Neural crest cell (in vitro differentiated cells): ENCODE results near the gene ASB18. TPM values are rescaled to one million over a fixed set of nuclear protein-coding genes. Genes with fewer than 3 reads are reported as not detected.

ENCODE experiments used
- DNase-seq: peaks from one replicate; pipeline ENCODE4 v3.0.0; 2021; ENCODE audit warnings: low read depth, mixed read lengths, low spot score
- H3K27ac Mint-ChIP-seq: one replicate; pipeline ENCODE4 v1.8.0; 2021; ENCODE audit warnings: mild to moderate bottlenecking, mixed read lengths; ENCODE audit not compliant: unreplicated experiment
- H3K27me3 Mint-ChIP-seq: 2 replicates; pipeline ENCODE4 v1.8.0; 2021; ENCODE audit warnings: low read depth, mild to moderate bottlenecking, mixed read lengths
- H3K36me3 Mint-ChIP-seq: 2 replicates; pipeline ENCODE4 v1.8.0; 2021; ENCODE audit warnings: low read depth, mild to moderate bottlenecking, mixed read lengths
- H3K4me1 Mint-ChIP-seq: 2 replicates; pipeline ENCODE4 v1.8.0; 2021; ENCODE audit warnings: mixed read lengths
- H3K4me3 Mint-ChIP-seq: one replicate; pipeline ENCODE4 v1.8.0; 2021; ENCODE audit warnings: mild to moderate bottlenecking, mixed read lengths
- H3K9me3 Mint-ChIP-seq: 2 replicates; pipeline ENCODE4 v1.8.0; 2021; ENCODE audit warnings: mixed read lengths
- long read RNA-seq: library from polyadenylated mRNA; unstranded; transcript quantifications from one replicate; pipeline ENCODE4 v2.0.0, GENCODE V29; 2020
- total RNA-seq: library from RNA; stranded (reverse); gene quantifications from 2 replicates; pipeline ENCODE4 v1.2.1, GENCODE V29; 2021
- TF ChIP-seq, protein P1 (sequence below): fragments of 200-600 bp; sonication (generic); conservative IDR thresholded peaks from 2 replicates; pipeline ENCODE4 v1.5.0; 2021; ENCODE audit warnings: antibody characterized with exemption, mild to moderate bottlenecking

ASB18 gene, protein sequence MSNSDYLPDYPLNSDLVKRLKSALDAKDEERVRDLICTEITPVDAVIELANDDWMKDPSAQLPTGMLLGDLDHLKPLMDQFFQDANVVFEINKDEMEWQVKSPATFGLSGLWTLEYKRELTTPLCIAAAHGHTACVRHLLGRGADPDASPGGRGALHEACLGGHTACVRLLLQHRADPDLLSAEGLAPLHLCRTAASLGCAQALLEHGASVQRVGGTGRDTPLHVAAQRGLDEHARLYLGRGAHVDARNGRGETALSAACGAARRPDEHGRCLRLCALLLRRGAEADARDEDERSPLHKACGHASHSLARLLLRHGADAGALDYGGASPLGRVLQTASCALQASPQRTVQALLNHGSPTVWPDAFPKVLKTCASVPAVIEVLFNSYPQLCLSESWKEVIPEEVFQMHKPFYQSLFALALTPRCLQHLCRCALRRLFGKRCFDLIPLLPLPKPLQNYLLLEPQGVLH
- total RNA-seq, result not detected in 2 replicates
- long read RNA-seq, result 0 reads

GRCh38 chr2:236264256-236264655 is at the start of gene ASB18:
Gene ASB18, minus strand, starts transcription at chr2:236264406. Its CDS starts 61 bp downstream, at chr2:236264345.
- DNase-seq, result no peak
- Mint-ChIP-seq H3K4me1 (peaks cover 8% of the 10 kb centered on the region), H3K27me3 (peaks cover 15% of the 10 kb centered on the region), H3K4me3 (no peak within 1 kb of the TSS), H3K27ac (no peak within 1 kb of the TSS), H3K9me3 (peaks cover 18% of the 10 kb centered on the region), H3K36me3 (peaks cover 20% of the 10 kb centered on the region)
- TF ChIP-seq, protein P1, sequence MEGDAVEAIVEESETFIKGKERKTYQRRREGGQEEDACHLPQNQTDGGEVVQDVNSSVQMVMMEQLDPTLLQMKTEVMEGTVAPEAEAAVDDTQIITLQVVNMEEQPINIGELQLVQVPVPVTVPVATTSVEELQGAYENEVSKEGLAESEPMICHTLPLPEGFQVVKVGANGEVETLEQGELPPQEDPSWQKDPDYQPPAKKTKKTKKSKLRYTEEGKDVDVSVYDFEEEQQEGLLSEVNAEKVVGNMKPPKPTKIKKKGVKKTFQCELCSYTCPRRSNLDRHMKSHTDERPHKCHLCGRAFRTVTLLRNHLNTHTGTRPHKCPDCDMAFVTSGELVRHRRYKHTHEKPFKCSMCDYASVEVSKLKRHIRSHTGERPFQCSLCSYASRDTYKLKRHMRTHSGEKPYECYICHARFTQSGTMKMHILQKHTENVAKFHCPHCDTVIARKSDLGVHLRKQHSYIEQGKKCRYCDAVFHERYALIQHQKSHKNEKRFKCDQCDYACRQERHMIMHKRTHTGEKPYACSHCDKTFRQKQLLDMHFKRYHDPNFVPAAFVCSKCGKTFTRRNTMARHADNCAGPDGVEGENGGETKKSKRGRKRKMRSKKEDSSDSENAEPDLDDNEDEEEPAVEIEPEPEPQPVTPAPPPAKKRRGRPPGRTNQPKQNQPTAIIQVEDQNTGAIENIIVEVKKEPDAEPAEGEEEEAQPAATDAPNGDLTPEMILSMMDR, result no peak

DNA sequence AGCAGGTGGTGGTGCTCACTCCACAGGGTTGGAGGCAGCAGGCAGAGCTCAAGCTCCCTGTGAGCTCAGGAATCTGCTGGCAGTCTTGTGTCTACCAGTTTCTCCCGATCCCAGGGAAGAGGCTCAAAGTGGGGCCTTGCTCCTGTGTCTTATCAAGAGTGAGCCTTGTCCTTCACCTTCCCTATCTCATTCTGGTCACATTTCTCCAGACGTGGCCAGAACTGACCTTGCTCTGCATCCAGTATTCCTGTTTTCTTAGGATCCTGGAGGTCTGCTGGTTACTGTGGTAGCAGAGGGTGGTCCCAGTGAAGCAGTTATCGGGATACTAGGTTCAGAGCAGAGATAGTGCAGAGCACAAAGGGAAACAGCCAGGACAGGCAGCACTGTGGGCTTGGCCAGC is 47.1 kb upstream of the ASB18 start:
- Mint-ChIP-seq H3K4me3 (no peak overlapping the region), H3K36me3 (no peaks in the 10 kb centered on the region), H3K4me1 (peaks cover 7% of the 10 kb centered on the region), H3K27ac (no peak overlapping the region), H3K9me3 (peaks cover 7% of the 10 kb centered on the region), H3K27me3 (no peaks in the 10 kb centered on the region)
- TF ChIP-seq, protein P1, result no peak
- no peak for DNase-seq

DNA sequence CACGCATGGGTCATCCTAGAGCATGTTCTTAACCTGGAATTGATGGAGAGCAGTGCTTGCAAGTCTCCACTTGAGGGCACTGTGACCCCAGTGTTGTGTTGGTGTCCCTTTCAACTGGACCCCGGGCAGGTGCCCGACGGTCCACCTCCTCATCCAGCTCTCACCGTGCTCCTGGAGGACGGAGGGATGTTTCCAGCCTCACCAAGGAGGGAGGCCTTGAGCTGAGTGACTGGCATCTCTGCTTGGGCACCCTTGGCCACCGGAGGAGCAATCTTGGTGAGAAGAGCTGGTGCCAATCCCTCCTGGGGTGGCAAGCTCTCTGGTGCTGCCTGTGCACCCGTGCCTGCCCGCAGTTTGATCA is 45.4 kb upstream of the ASB18 start:
- Mint-ChIP-seq H3K4me1 (peaks cover 13% of the 10 kb centered on the region), H3K9me3 (peaks cover 7% of the 10 kb centered on the region), H3K36me3 (no peaks in the 10 kb centered on the region), H3K27me3 (no peaks in the 10 kb centered on the region), H3K4me3 (no peak overlapping the region), H3K27ac (no peak overlapping the region)
- TF ChIP-seq, protein P1, result peak; percentile 71
- peak; percentile 43 for DNase-seq

GRCh38 chr2:236308855-236309668 is 44.9 kb upstream of the ASB18 start:
- DNase-seq, result no peak
- no peaks in the 10 kb centered on the region for H3K27me3 Mint-ChIP-seq
- no peak overlapping the region for H3K4me3 Mint-ChIP-seq
- H3K27ac Mint-ChIP-seq, result no peak overlapping the region
- TF ChIP-seq, protein P1, result no peak
- peaks cover 13% of the 10 kb centered on the region for H3K4me1 Mint-ChIP-seq
- H3K36me3 Mint-ChIP-seq, result no peaks in the 10 kb centered on the region
- peaks cover 5% of the 10 kb centered on the region for H3K9me3 Mint-ChIP-seq

DNA sequence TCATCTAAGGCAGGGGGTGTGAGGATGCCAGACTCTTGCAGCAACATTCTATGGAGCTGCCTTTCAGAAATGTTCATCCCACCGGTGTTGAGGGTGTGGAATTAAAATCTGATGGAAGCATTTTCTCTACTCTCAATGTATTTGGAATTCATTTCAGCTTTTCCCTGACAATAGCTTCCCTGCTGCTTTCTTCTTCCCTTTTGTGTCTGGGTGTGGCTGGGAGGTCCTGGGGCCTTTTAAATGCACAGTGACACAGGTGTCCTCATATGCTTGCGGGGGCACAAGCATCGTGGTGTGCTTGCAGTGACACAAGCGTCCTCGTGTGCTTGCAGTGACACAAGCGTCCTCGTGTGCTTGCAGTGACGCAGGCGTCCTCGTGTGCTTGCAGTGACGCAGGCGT is 43.4 kb upstream of the ASB18 start:
- TF ChIP-seq, protein P1, result no peak
- no peaks in the 10 kb centered on the region for H3K27me3 Mint-ChIP-seq
- no peaks in the 10 kb centered on the region for H3K9me3 Mint-ChIP-seq
- peaks cover 13% of the 10 kb centered on the region for H3K4me1 Mint-ChIP-seq
- H3K27ac Mint-ChIP-seq, result no peak overlapping the region
- H3K4me3 Mint-ChIP-seq, result no peak overlapping the region
- H3K36me3 Mint-ChIP-seq, result no peaks in the 10 kb centered on the region
- no peak for DNase-seq
